GM12878 (cell line): ENCODE data around the gene DNAJC18. TPM values are rescaled to one million over a fixed set of nuclear protein-coding genes. Genes with fewer than 3 reads are reported as not detected.
A peak's percentile ranks its signal among the peaks of the same experiment; 100 is the strongest.

ENCODE experiments used
- ATAC-seq: fragments of 200-7000 bp; cut with Tn5 transposase; 3 replicates; pipeline ENCODE4 v1.9.1; 2020; ENCODE audit warnings: mild to moderate bottlenecking, moderate library complexity
- BruUV-seq: library from RNA; stranded (reverse); fragments of 400-500 nt; replicated peaks from 2 replicates; lab custom pipeline; 2021; lab: Mats Ljungman, UMichigan
- CTCF ChIA-PET: fragments of 300-600 bp; sonication (Branson Sonifier 250); formaldehyde crosslinking; extraction: SDS; loops from one replicate; lab custom pipeline; 2021; ENCODE audit warnings: inconsistent platforms; lab: Yijun Ruan, JAX
- POLR2A ChIA-PET: fragments of 350-600 bp; formaldehyde crosslinking; extraction: SDS; loops from one replicate; lab custom pipeline; 2021; ENCODE audit warnings: inconsistent platforms; lab: Charles Lee
- RAD21 ChIA-PET: fragments of 300-600 bp; sonication (Branson Sonifier 250); formaldehyde crosslinking; loops from one replicate; lab custom pipeline; 2023; ENCODE audit warnings: antibody characterized with exemption; ENCODE audit not compliant: unreplicated experiment; lab: Charles Lee
- SMC1A ChIA-PET: fragments of 300-600 bp; sonication (Branson Sonifier 250); formaldehyde crosslinking; loops from one replicate; lab custom pipeline; 2023; ENCODE audit not compliant: unreplicated experiment, uncharacterized antibody; lab: Charles Lee
- DNase-seq: peaks from one replicate; pipeline ENCODE4 v3.0.0-alpha.2; 2011; ENCODE audit warnings: low read depth, low spot score
- FAIRE-seq: peaks from 3 replicates; lab custom pipeline; 2011; peaks lifted over from hg19 to GRCh38; lab: Jason Lieb, UNC
- H2AFZ ChIP-seq: 2 replicates; pipeline ENCODE4 v1.6.0; 2011; ENCODE audit warnings: low read depth, low read length, control low read depth; ENCODE audit not compliant: control insufficient read depth
- H3K27ac ChIP-seq: 2 replicates; pipeline ENCODE4 v1.5.1; 2011; ENCODE audit warnings: control low read depth; ENCODE audit not compliant: control insufficient read depth, insufficient read depth
- H3K27me3 ChIP-seq, 2 experiments: replicated peaks in 1 of 2; 2 replicates each; pipeline versions ENCODE4 v1.6.0 to v1.6.1; 2011; ENCODE audit warnings: low read length in 1 of 2; ENCODE audit not compliant: control insufficient read depth in 2 of 2, insufficient read depth in 2 of 2
- H3K36me3 ChIP-seq, 2 experiments: 2 replicates each; pipeline ENCODE4 v1.5.1; 2011; ENCODE audit warnings: low read length in 1 of 2; ENCODE audit not compliant: control insufficient read depth in 2 of 2, insufficient read depth in 2 of 2
- H3K4me1 ChIP-seq: 2 replicates; pipeline ENCODE4 v1.6.1; 2011; ENCODE audit warnings: mild to moderate bottlenecking, low read length, moderate library complexity, mixed read lengths; ENCODE audit not compliant: control insufficient read depth, insufficient read depth
- H3K4me2 ChIP-seq: 2 replicates; pipeline ENCODE4 v1.6.0; 2011; ENCODE audit warnings: control low read depth; ENCODE audit not compliant: control insufficient read depth, insufficient read depth
- H3K4me3 ChIP-seq: fragments of 200-600 bp; sonication (generic); 2 replicates; pipeline ENCODE4 v1.5.1; 2016
- H3K79me2 ChIP-seq: 2 replicates; pipeline ENCODE4 v1.6.0; 2011; ENCODE audit warnings: low read length; ENCODE audit not compliant: control insufficient read depth, insufficient read depth
- H3K9ac ChIP-seq: 2 replicates; pipeline ENCODE4 v1.8.0; 2011; ENCODE audit warnings: low read length, control low read depth, mixed read lengths; ENCODE audit not compliant: control insufficient read depth, insufficient read depth
- H3K9me3 ChIP-seq: replicated peaks from 3 replicates; pipeline ENCODE4 v1.5.1; 2011; ENCODE audit warnings: mild to moderate bottlenecking, low read length; ENCODE audit not compliant: control insufficient read depth, insufficient read depth
- H4K20me1 ChIP-seq: 2 replicates; pipeline ENCODE4 v1.6.0; 2011; ENCODE audit not compliant: control insufficient read depth, insufficient read depth
- ATF2 ChIP-seq: IDR thresholded peaks from 2 replicates; pipeline ENCODE4 v1.6.1; 2012; ENCODE audit warnings: low read length, inconsistent platforms
- CHD4 ChIP-seq: fragments of 200-600 bp; sonication (generic); IDR thresholded peaks from 2 replicates; pipeline ENCODE4 v1.6.1; 2016; ENCODE audit warnings: mild to moderate bottlenecking
- CREM ChIP-seq: IDR thresholded peaks from 2 replicates; pipeline ENCODE4 v1.6.1; 2014; ENCODE audit warnings: antibody characterized with exemption, low read depth
- E2F8 ChIP-seq: fragments of 450-650 bp; IDR thresholded peaks from 2 replicates; pipeline ENCODE4 v1.6.1; 2018; ENCODE audit warnings: mild to moderate bottlenecking, low read depth, moderate library complexity; ENCODE audit not compliant: partially characterized antibody
- EED ChIP-seq: sonication (generic); IDR thresholded peaks from 2 replicates; pipeline ENCODE4 v1.6.1; 2016; ENCODE audit warnings: antibody characterized with exemption, low read depth
- GATAD2B ChIP-seq: fragments of 450-650 bp; conservative IDR thresholded peaks from 2 replicates; pipeline ENCODE4 v1.6.1; 2017; ENCODE audit warnings: low read depth, mild to moderate bottlenecking, moderate library complexity
- IRF4 ChIP-seq: IDR thresholded peaks from 2 replicates; pipeline ENCODE4 v1.6.1; 2011; ENCODE audit warnings: low read depth, low read length
- PKNOX1 ChIP-seq: fragments of 450-650 bp; IDR thresholded peaks from 2 replicates; pipeline ENCODE4 v1.6.1; 2016; ENCODE audit warnings: mild to moderate bottlenecking
- REST ChIP-seq: IDR thresholded peaks from 2 replicates; pipeline ENCODE4 v1.6.1; 2012; ENCODE audit warnings: mild to moderate bottlenecking, low read depth, low read length
- ZBTB33 ChIP-seq: fragments of 450-650 bp; IDR thresholded peaks from 2 replicates; pipeline ENCODE4 v1.6.1; 2017; ENCODE audit warnings: mild to moderate bottlenecking
- ZNF622 ChIP-seq: fragments of 450-650 bp; IDR thresholded peaks from 2 replicates; pipeline ENCODE4 v1.6.1; 2017; ENCODE audit warnings: mild to moderate bottlenecking, inconsistent platforms
- WGBS: methylation state at CpG from one replicate; pipeline ENCODE4 v1.1.6; 2016; ENCODE audit warnings: low lambda C conversion rate; ENCODE audit not compliant: insufficient replicate concordance, insufficient coverage; ENCODE audit errors: missing lambda C conversion rate; 5-methylcytosine and 5-hydroxymethylcytosine counted together
- in situ Hi-C: fragments of 300-500 bp; cut with MboI; formaldehyde crosslinking; loops from 9 replicates; pipeline ENCODE4 v1.14.3; 2018; ENCODE audit warnings: mixed read lengths
- intact Hi-C: fragments of 100-400 bp; cut with micrococcal nuclease; formaldehyde crosslinking; loops from one replicate; pipeline ENCODE4 v1.14.2; 2022; ENCODE audit not compliant: unreplicated experiment
- polyA plus RNA-seq, 11 experiments: library from polyadenylated mRNA; depleted of rRNA in 4 of 11; unstranded in 6 of 11; stranded (reverse) in 5 of 11; fragments of >200 nt; fragmentation: Nextera tagmentation in 4 of 11; fragmentation: Illumina TruSeq in 1 of 11; extraction: Ambion mirVana in 4 of 11; extraction: Trizol in 1 of 11; gene quantifications; 1 replicate in 1 of 11; 2 replicates in 10 of 11; pipeline versions ENCODE4 v1.2.1 to v1.2.3, GENCODE V29; 2011 to 2016; ENCODE audit warnings: inconsistent platforms in 2 of 11, missing spikeins in 2 of 11, low read depth in 1 of 11
- total RNA-seq, 4 experiments: library from RNA; depleted of rRNA in 3 of 4; stranded (reverse); fragments of >200 nt in 3 of 4; fragmentation: Illumina TruSeq in 1 of 4; extraction: Trizol in 1 of 4; gene quantifications; 2 replicates each; pipeline versions ENCODE4 v1.2.1 to v1.2.3, GENCODE V29; 2013 to 2021

The DNAJC18 gene
- total and polyA plus RNA-seq, 10 of the 15 experiments (the other 5 are each of a cell fraction or from before 2014, with no cell fraction given): 6.4 to 26.7 (median 17.7) TPM

GRCh38 chr5:139369181-139369580 lies 70.1 kb downstream of the DNAJC18 start:
- POLR2A ChIA-PET: interaction anchor here (1.2 to 1.4 kb wide), 2 partner anchors 56 to 85 kb away, joined by 3 to 4 read pairs; no protein-coding TSS in a partner anchor
- H3K4me2 ChIP-seq: no peak overlapping the region

More at GRCh38 chr5:139369181-139369580, 70.1 kb downstream of the DNAJC18 start:
- Histone ChIP-seq H4K20me1 (no peaks in the 10 kb centered on the region), H2AFZ (no peak overlapping the region), H3K4me1 (no peaks in the 10 kb centered on the region), H3K27me3 (no peaks in the 10 kb centered on the region), H3K79me2 (no peaks in the 10 kb centered on the region), H3K36me3 (peaks cover 6 to 19% of the 10 kb centered on the region in 2 experiments; a peak in 3 of 4 replicates), H3K9me3 (no peaks in the 10 kb centered on the region), H3K9ac (no peak overlapping the region), H3K4me3 (no peak overlapping the region), H3K27ac (no peak overlapping the region)
- CTCF ChIA-PET: interaction anchor here (1.1 to 2.8 kb wide), 8 partner anchors 18 to 117 kb away, joined by 3 to 17 read pairs (median 3); partner anchors contain the start of genes MZB1 and PAIP2
- TSS peak; percentile 68 for BruUV-seq
- DNase-seq: no peak
- in situ Hi-C loops (no loop called here), intact Hi-C loops (no loop called here)
- no peak for FAIRE-seq
- RAD21 ChIA-PET: interaction anchor here (0.7 to 1.0 kb wide), 2 partner anchors 19 to 22 kb away, joined by 3 read pairs; no protein-coding TSS in a partner anchor
- SMC1A ChIA-PET: interaction anchor here (0.5 to 1.9 kb wide), 4 partner anchors 11 to 163 kb away, joined by 3 to 6 read pairs (median 5); no protein-coding TSS in a partner anchor
- TF ChIP-seq REST (no peak), ZBTB33 (no peak), ZNF622 (no peak), EED (no peak), CHD4 (no peak), PKNOX1 (no peak), CREM (no peak), IRF4 (no peak), ATF2 (no peak), GATAD2B (no peak), E2F8 (no peak)
- 93% methylated on average over 1 of the region's 1 CpG for WGBS
- ATAC-seq: no peak
